HepG2 (cell line): ENCODE results near the gene SLC16A5. TPM values are rescaled to one million over a fixed set of nuclear protein-coding genes. Genes with fewer than 3 reads are reported as not detected.

ENCODE experiments used
- ATAC-seq: fragments of 200-7000 bp; cut with Tn5 transposase; 3 replicates; pipeline ENCODE4 v1.9.1; 2020; ENCODE audit warnings: mild to moderate bottlenecking, moderate library complexity
- BruUV-seq: library from RNA; stranded (reverse); fragments of 400-500 nt; replicated peaks from 2 replicates; lab custom pipeline; 2021; lab: Mats Ljungman, UMichigan
- CTCF ChIA-PET: fragments of 300-600 bp; formaldehyde crosslinking; extraction: SDS; loops from one replicate; lab custom pipeline; 2021; ENCODE audit warnings: low total read pairs, inconsistent platforms, low intra/inter-chr PET ratio; lab: Yijun Ruan, JAX
- POLR2A ChIA-PET: fragments of 350-600 bp; sonication (Branson Sonifier 250); formaldehyde crosslinking; loops from one replicate; lab custom pipeline; 2020; ENCODE audit warnings: antibody characterized with exemption, inconsistent platforms; lab: Yijun Ruan, JAX
- DNase-seq: peaks from one replicate; pipeline ENCODE4 v3.0.0-alpha.2; 2015; ENCODE audit warnings: low spot score
- FAIRE-seq: peaks from 3 replicates; lab custom pipeline; 2011; peaks lifted over from hg19 to GRCh38; lab: Jason Lieb, UNC
- H2AFZ ChIP-seq: one replicate; pipeline ENCODE4 v1.6.1; 2011; ENCODE audit warnings: low read length, inconsistent platforms
- H3K27ac ChIP-seq: fragments of 300-600 bp; 3 replicates; pipeline ENCODE4 v1.8.0; 2011; ENCODE audit warnings: mixed run types, mild to moderate bottlenecking, mixed read lengths, low read length, inconsistent platforms; ENCODE audit not compliant: insufficient read depth; ENCODE audit errors: extremely low read length
- H3K27me3 ChIP-seq, 2 experiments: fragments of 200-600 bp in 1 of 2; 2 replicates in 1 of 2; 3 replicates in 1 of 2; pipeline versions ENCODE4 v1.6.0 to v1.8.0; 2011; ENCODE audit warnings: low read length in 2 of 2, mild to moderate bottlenecking in 2 of 2, moderate library complexity in 2 of 2, inconsistent platforms in 1 of 2; ENCODE audit not compliant: insufficient read depth in 2 of 2, control insufficient read depth in 1 of 2
- H3K36me3 ChIP-seq, 2 experiments: fragments of 200-600 bp in 1 of 2; replicated peaks in 1 of 2; 2 replicates in 1 of 2; 3 replicates in 1 of 2; pipeline versions ENCODE4 v1.5.1 to v1.8.0; 2011; ENCODE audit warnings: low read length in 2 of 2, inconsistent platforms in 1 of 2; ENCODE audit not compliant: insufficient read depth in 2 of 2, control insufficient read depth in 1 of 2
- H3K4me1 ChIP-seq: 2 replicates; pipeline ENCODE4 v1.5.1; 2012; ENCODE audit warnings: low read length, inconsistent platforms; ENCODE audit not compliant: insufficient read depth
- H3K4me2 ChIP-seq: 2 replicates; pipeline ENCODE4 v1.6.0; 2011; ENCODE audit warnings: low read depth, low read length, inconsistent platforms
- H3K4me3 ChIP-seq, 3 experiments: fragments of 200-600 bp in 1 of 3; sonication (generic), shearing (Covaris generic) in 1 of 3; replicated peaks in 1 of 3; 2 replicates each; pipeline ENCODE4 v1.5.1; 2011 to 2016; ENCODE audit warnings: low read length in 3 of 3, inconsistent platforms in 2 of 3, low read depth in 2 of 3, mild to moderate bottlenecking in 2 of 3, control low read depth in 1 of 3, mixed read lengths in 1 of 3; ENCODE audit not compliant: insufficient read depth in 1 of 3
- H3K79me2 ChIP-seq: one replicate; pipeline ENCODE4 v1.6.1; 2011; ENCODE audit warnings: low read length, inconsistent platforms; ENCODE audit not compliant: insufficient read depth
- H3K9ac ChIP-seq: 2 replicates; pipeline ENCODE4 v1.6.0; 2011; ENCODE audit warnings: mild to moderate bottlenecking, low read depth, low read length, inconsistent platforms; ENCODE audit not compliant: insufficient read depth
- H3K9me3 ChIP-seq: 2 replicates; pipeline ENCODE4 v1.5.1; 2012; ENCODE audit warnings: mild to moderate bottlenecking, low read length
- H4K20me1 ChIP-seq: 2 replicates; pipeline ENCODE4 v1.6.0; 2011; ENCODE audit warnings: inconsistent platforms, mild to moderate bottlenecking, low read length, moderate library complexity; ENCODE audit not compliant: insufficient read depth
- CHD4 ChIP-seq: fragments of 200-600 bp; sonication (generic); IDR thresholded peaks from 2 replicates; pipeline ENCODE4 v1.7.0; 2017; ENCODE audit warnings: mild to moderate bottlenecking, low read length, borderline replicate concordance
- GFI1 ChIP-seq: sonication (generic); formaldehyde crosslinking; IDR thresholded peaks from 2 replicates; pipeline ENCODE4 v1.5.0; 2020; ENCODE audit warnings: missing genetic modification reagents, mild to moderate bottlenecking, borderline replicate concordance
- HBP1 ChIP-seq: IDR thresholded peaks from 2 replicates; pipeline ENCODE4 v1.6.1; 2016; ENCODE audit warnings: low read depth, control low read depth
- HES4 ChIP-seq: sonication (generic); formaldehyde crosslinking; IDR thresholded peaks from 2 replicates; pipeline ENCODE4 v1.9.0; 2021; ENCODE audit warnings: mild to moderate bottlenecking, missing genetic modification reagents, borderline replicate concordance
- IKZF5 ChIP-seq: IDR thresholded peaks from 2 replicates; pipeline ENCODE4 v1.6.1; 2018; ENCODE audit warnings: missing genetic modification reagents, mild to moderate bottlenecking, missing compliant biosample characterization
- MXD4 ChIP-seq: IDR thresholded peaks from 2 replicates; pipeline ENCODE4 v1.6.1; 2016; ENCODE audit warnings: mild to moderate bottlenecking, missing biosample characterization, missing genetic modification reagents
- NR2C2 ChIP-seq: sonication (generic); formaldehyde crosslinking; IDR thresholded peaks from 2 replicates; pipeline ENCODE4 v1.4.0; 2020; ENCODE audit warnings: missing genetic modification reagents, mild to moderate bottlenecking, moderate library complexity, borderline replicate concordance
- PCBP2 ChIP-seq: fragments of 200-400 bp; formaldehyde crosslinking; optimal IDR thresholded peaks from 2 replicates; pipeline ENCODE3; 2018; ENCODE audit warnings: low read length, low read depth; ENCODE audit not compliant: poor library complexity, severe bottlenecking
- PITX1 ChIP-seq: sonication (generic); formaldehyde crosslinking; IDR thresholded peaks from 2 replicates; pipeline ENCODE4 v1.5.1; 2020; ENCODE audit warnings: mild to moderate bottlenecking, missing genetic modification reagents
- POLR2G ChIP-seq: fragments of 200-400 bp; formaldehyde crosslinking; IDR thresholded peaks from 2 replicates; pipeline ENCODE4 v1.6.1; 2018; ENCODE audit warnings: mild to moderate bottlenecking, low read depth, low read length, moderate library complexity
- RBFOX2 ChIP-seq: fragments of 200-400 bp; formaldehyde crosslinking; IDR thresholded peaks from 2 replicates; pipeline ENCODE4 v1.6.1; 2017; ENCODE audit warnings: low read depth, mild to moderate bottlenecking, low read length
- SP5 ChIP-seq: IDR thresholded peaks from 2 replicates; pipeline ENCODE4 v1.6.1; 2016; ENCODE audit warnings: low read depth, borderline replicate concordance
- TAF1 ChIP-seq: sonication (generic); formaldehyde crosslinking; IDR thresholded peaks from 2 replicates; pipeline ENCODE4 v1.4.0; 2020; ENCODE audit warnings: missing genetic modification reagents
- TEAD2 ChIP-seq: sonication (generic); formaldehyde crosslinking; IDR thresholded peaks from 2 replicates; pipeline ENCODE4 v1.9.0; 2021; ENCODE audit warnings: missing genetic modification reagents
- TOE1 ChIP-seq: sonication (generic); formaldehyde crosslinking; IDR thresholded peaks from 2 replicates; pipeline ENCODE4 v1.4.0; 2020; ENCODE audit warnings: mild to moderate bottlenecking, missing genetic modification reagents
- ZBTB3 ChIP-seq: sonication (generic); formaldehyde crosslinking; IDR thresholded peaks from 2 replicates; pipeline ENCODE4 v1.4.0; 2020; ENCODE audit warnings: low read depth, mild to moderate bottlenecking, moderate library complexity, missing genetic modification reagents, borderline replicate concordance
- ZNF460 ChIP-seq: sonication (generic); formaldehyde crosslinking; IDR thresholded peaks from 2 replicates; pipeline ENCODE4 v1.5.1; 2020; ENCODE audit warnings: missing genetic modification reagents, mild to moderate bottlenecking, borderline replicate concordance
- ZNF614 ChIP-seq: IDR thresholded peaks from 2 replicates; pipeline ENCODE4 v1.6.1; 2018; ENCODE audit warnings: missing biosample characterization, missing genetic modification reagents, inconsistent platforms, borderline replicate concordance
- ZNF672 ChIP-seq: sonication (generic); formaldehyde crosslinking; IDR thresholded peaks from 2 replicates; pipeline ENCODE4 v1.8.1; 2022; ENCODE audit warnings: missing genetic modification reagents
- ZNF772 ChIP-seq: sonication (generic); formaldehyde crosslinking; IDR thresholded peaks from 2 replicates; pipeline ENCODE4 v1.5.0; 2020; ENCODE audit warnings: mild to moderate bottlenecking, missing genetic modification reagents
- ZSCAN5A ChIP-seq: sonication (generic); formaldehyde crosslinking; IDR thresholded peaks from 2 replicates; pipeline ENCODE4 v1.8.0; 2022; ENCODE audit warnings: mild to moderate bottlenecking, missing genetic modification reagents, borderline replicate concordance
- WGBS: methylation state at CpG from one replicate; pipeline ENCODE4 v1.1.6; 2017; ENCODE audit warnings: low lambda C conversion rate; 5-methylcytosine and 5-hydroxymethylcytosine counted together
- in situ Hi-C: cut with HindIII; loops from 2 replicates; pipeline ENCODE4 v1.10.0; 2017; ENCODE audit warnings: low pct_unique_long_range_greater_than_20kb; ENCODE audit not compliant: extremely low pct_ligation_motif_present
- intact Hi-C: fragments of 100-400 bp; cut with micrococcal nuclease; formaldehyde crosslinking; loops from one replicate; pipeline ENCODE4 v1.10.0; 2022; ENCODE audit not compliant: unreplicated experiment
- polyA plus RNA-seq, 8 experiments: library from polyadenylated mRNA; depleted of rRNA in 3 of 8; stranded (reverse) in 7 of 8; unstranded in 1 of 8; fragments of >200 nt; fragmentation: Illumina TruSeq in 4 of 8; extraction: Trizol in 4 of 8; gene quantifications; 2 replicates each; pipeline versions ENCODE4 v1.2.1 to v1.2.3, GENCODE V29; 2011 to 2016; ENCODE audit warnings: low read depth in 4 of 8, missing spikeins in 1 of 8, mixed read lengths in 1 of 8; ENCODE audit not compliant: insufficient read depth in 1 of 8
- total RNA-seq, 5 experiments: library from RNA; depleted of rRNA; stranded (reverse); fragments of >200 nt; fragmentation: Illumina TruSeq; extraction: Trizol; gene quantifications; 2 replicates each; pipeline ENCODE4 v1.2.3, GENCODE V29; 2016; ENCODE audit warnings: low read depth in 1 of 5

SLC16A5 gene
- total and polyA plus RNA-seq, 2 of the 13 experiments (the other 11 are each of a cell fraction or from before 2014, with no cell fraction given): 0.69 to 5.6 TPM

GRCh38 chr17:75110234-75110937 lies 22.6 kb downstream of the SLC16A5 start:
- H4K20me1 ChIP-seq: no peaks in the 10 kb centered on the region
- H3K9me3 ChIP-seq: no peaks in the 10 kb centered on the region
- CTCF ChIA-PET: interaction anchor here (1.6 kb wide), 1 partner anchor 41 kb away, joined by 6 read pairs; no protein-coding TSS in a partner anchor
- FAIRE-seq (peak; percentile 18), ATAC-seq (peak; percentile 17), DNase-seq (no peak)
- no peak overlapping the region for H3K27ac ChIP-seq
- intact Hi-C loops (loop anchor here (5.0 kb wide), 1 partner anchor 127 kb away; no protein-coding TSS in a partner anchor), in situ Hi-C loops (loop anchor here (5.0 kb wide), 1 partner anchor 302 kb away; no protein-coding TSS in a partner anchor)
- no TSS peak for BruUV-seq
- peak overlapping the region; percentile 95 for H3K4me2 ChIP-seq
- POLR2A ChIA-PET: interaction anchor here (0.6 to 2.0 kb wide), 28 partner anchors 9 to 151 kb away, joined by 3 to 14 read pairs (median 6); partner anchors contain the start of genes ATP5PD, CDR2L, GGA3 and JPT1
- peaks cover 52% of the 10 kb centered on the region for H3K4me1 ChIP-seq
- H3K27me3 ChIP-seq: peaks cover 0 to 3% of the 10 kb centered on the region in 2 experiments; a peak in 1 of 5 replicates
- peak overlapping the region; percentile 82 for H2AFZ ChIP-seq
- peak overlapping the region; percentile 71; the same call in 1 of the 2 replicates for H3K9ac ChIP-seq
- 34% methylated on average over 33 of the region's 40 CpGs for whole genome bisulfite sequencing
- peaks cover 8% of the 10 kb centered on the region for H3K79me2 ChIP-seq
- peak overlapping the region; percentile 69 to 87 (median 79) for H3K4me3 ChIP-seq
- peaks cover 0 to 3% of the 10 kb centered on the region in 2 experiments; a peak in 3 of 5 replicates for H3K36me3 ChIP-seq
- no peak for TF ChIP-seq ZSCAN5A
- no peak for TF ChIP-seq PCBP2
- 0 out of 2 replicates have a peak, but pooled peaks have one; percentile 14 for TF ChIP-seq ZNF614 (CRISPR knock-in tag)
- no peak for TF ChIP-seq HES4 (CRISPR knock-in tag)
- TF ChIP-seq ZBTB3 (CRISPR knock-in tag): no peak
- TF ChIP-seq IKZF5 (CRISPR knock-in tag): no peak; the same call in 1 of the 2 replicates
- no peak for TF ChIP-seq TAF1 (CRISPR knock-in tag)
- TF ChIP-seq ZNF460: peak; percentile 87
- no peak for TF ChIP-seq RBFOX2
- TF ChIP-seq GFI1: no peak
- TF ChIP-seq MXD4 (CRISPR knock-in tag): no peak
- TF ChIP-seq ZNF672 (CRISPR knock-in tag): no peak
- no peak for TF ChIP-seq SP5 (CRISPR knock-in tag)
- peak; percentile 34; the same call in 1 of the 2 replicates for TF ChIP-seq PITX1 (CRISPR knock-in tag)
- no peak for TF ChIP-seq POLR2G
- no peak for TF ChIP-seq NR2C2 (CRISPR knock-in tag)
- peak; percentile 85 for TF ChIP-seq CHD4
- TF ChIP-seq TEAD2 (CRISPR knock-in tag): no peak
- TF ChIP-seq TOE1 (CRISPR knock-in tag): no peak
- no peak for TF ChIP-seq ZNF772 (CRISPR knock-in tag)
- no peak for TF ChIP-seq HBP1
